ENCODE results near the gene PIH1D1.
A peak's percentile ranks its signal among the peaks of the same experiment; 100 is the strongest.

PIH1D1 gene
- 71.2 to 104 (median 93.0) reads per million in 4 experiments for total RNA-seq

GRCh38 chr19:49451430-49452181 lies at the start of gene PIH1D1:
Gene PIH1D1, minus strand, starts transcription at chr19:49451814. Its CDS starts 240 bp downstream, at chr19:49451574.
- peak; percentile 88 for DNase-seq

DNA sequence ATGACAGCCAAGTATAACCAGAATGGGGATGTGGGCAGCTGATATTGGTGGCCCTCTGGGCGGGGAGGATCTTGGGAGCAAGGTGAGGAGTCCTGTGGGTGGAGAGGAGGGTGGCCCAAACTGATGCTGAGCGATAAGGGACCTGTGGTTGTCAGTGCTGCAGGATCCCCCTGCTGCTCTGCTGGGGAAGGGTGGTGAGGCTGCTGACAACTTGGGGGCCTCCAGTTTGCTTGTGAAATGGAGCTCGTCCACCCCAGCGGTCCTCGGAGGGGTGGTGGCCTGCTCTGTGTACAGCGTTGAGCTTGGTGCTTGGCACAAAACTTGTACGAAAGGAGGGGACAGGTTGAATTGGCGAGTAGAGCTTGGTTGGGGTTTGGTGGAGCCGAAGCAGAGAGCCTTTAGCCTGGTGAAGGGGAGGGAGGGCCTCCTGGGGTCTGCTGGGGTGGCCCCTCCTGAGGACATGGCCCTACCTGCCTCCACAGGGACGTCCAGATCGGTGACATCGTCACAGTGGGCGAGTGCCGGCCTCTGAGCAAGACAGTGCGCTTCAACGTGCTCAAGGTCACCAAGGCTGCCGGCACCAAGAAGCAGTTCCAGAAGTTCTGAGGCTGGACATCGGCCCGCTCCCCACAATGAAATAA lies 47.5 kb upstream of the PIH1D1 start:
- DNase-seq, result no peak

GRCh38 chr19:49498475-49498874 lies 46.9 kb upstream of the PIH1D1 start:
- no peak for DNase-seq

- no peak for DNase-seq
Observed at GRCh38 chr19:49497789-49498103, 46.1 kb upstream of the PIH1D1 start.

DNA sequence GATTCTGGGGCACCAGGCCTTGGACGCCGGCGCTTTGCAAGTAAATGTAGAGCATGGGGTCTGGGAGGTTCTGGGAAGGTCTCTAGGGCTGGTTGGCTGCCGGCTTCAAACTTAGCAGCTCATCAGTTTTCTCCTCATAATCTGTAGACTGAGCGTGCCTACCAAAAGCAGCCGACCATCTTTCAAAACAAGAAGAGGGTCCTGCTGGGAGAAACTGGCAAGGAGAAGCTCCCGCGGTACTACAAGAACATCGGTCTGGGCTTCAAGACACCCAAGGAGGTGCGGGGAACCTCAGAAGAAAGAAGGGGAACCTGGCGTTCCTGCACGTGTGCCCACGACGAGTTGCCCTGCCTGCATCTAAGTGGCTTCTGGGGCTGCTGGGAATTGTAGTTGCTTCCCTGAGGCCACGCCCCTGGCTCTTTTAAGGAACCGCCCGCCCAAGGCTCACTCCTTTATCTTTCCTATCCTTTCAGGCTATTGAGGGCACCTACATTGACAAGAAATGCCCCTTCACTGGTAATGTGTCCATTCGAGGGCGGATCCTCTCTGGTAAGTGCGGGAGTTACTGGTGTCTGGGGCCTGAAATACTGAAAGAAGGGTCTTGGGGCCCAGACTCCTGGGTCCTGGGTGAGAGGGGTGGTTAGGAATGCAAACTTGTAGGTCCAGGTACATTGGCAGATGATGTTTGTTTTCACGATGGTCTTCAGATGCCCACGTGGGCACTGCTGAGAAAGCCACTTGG lies 45.6 kb upstream of the PIH1D1 start:
- DNase-seq, result peak; percentile 59

- DNase-seq, result no peak
Observed at GRCh38 chr19:49496574-49497008, 45.0 kb upstream of the PIH1D1 start.

GRCh38 chr19:49492573-49493405 lies 41.2 kb upstream of the PIH1D1 start:
- no peak for DNase-seq

GRCh38 chr19:49491804-49492572 lies 40.4 kb upstream of the PIH1D1 start:
- DNase-seq, result no peak

- DNase-seq, result no peak
Observed at GRCh38 chr19:49491030-49491803, 39.6 kb upstream of the PIH1D1 start.

GRCh38 chr19:49490287-49491029 lies 38.8 kb upstream of the PIH1D1 start:
- DNase-seq, result no peak

- no peak for DNase-seq
Observed at GRCh38 chr19:49489601-49490167, 38.1 kb upstream of the PIH1D1 start.

DNA sequence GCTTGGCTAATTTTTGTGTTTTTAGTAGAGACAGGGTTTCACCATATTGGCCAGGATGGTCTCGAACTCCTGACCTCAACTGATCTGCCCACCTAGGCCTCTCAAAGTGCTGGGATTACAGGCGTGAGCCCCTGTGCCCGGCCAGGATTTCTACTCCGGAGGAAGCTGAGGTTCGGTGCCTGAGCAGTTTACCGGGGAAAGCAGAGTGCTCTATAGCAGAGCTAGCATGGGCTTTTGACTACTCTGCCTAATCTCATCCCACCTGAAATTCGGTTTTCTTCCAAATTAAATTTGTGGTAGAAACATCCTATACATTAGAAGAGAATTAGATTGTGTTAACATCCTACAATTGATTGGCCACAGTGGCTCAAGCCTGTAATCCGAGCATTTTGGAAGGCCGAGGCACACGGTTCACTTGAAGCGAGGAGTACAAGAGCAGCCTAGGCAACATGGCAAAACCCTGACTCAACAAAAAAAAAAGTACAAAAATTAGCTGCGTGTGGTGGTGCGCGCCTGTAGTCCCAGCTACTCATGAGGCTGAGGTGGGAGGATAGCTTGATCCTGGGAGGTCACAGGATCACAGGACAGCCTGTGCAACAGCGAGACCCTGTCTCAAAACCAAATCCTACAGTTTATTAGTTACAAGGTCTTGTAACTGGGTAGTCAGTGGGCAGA lies 37.4 kb upstream of the PIH1D1 start:
- no peak for DNase-seq

DNA sequence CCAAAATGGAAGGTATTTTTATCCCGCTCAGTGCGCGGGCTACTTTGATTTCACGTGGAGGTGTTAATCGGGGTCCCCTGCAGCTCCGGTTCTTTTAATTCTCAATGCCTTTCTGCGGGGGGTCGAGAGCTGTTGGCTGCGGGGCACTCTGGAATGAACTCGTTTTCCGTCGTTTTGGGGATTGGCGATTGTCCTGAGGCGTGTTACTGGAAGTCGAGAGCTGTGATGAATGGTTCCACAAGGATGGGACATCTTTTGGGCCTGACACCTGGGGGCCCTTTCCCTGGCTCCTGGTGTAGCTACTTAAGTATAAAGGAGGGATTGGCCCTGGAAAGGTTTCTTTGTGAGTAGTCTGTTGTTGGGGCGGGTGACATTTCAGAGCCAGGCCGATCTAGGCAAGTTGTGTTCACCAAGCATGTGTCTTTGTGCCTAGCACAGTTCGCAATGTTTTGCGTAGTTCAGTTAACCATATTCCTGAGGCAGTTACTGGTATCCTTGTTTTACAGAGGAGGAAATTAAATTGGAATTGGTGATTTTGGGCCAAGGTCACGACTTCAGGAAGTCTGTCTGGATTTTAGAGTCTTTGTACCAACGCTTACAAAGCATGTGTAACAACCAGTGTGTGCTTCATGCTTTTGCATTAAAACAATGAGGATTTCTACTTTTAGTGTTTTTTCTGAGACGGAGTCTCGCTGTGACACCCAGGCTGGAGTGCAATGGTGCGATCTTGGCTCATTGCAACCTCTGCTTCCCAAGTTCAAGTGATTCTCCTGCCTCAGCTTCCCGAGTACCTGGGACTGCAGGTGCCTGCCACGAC lies 36.6 kb upstream of the PIH1D1 start:
- no peak for DNase-seq

- peak; percentile 99 for DNase-seq
Observed at GRCh38 chr19:49487277-49488045, 35.8 kb upstream of the PIH1D1 start, which contains the start of gene RPL13A. Gene RPL13A, plus strand, starts transcription at chr19:49487608. Its CDS starts 22 bp downstream, at chr19:49487630.

DNA sequence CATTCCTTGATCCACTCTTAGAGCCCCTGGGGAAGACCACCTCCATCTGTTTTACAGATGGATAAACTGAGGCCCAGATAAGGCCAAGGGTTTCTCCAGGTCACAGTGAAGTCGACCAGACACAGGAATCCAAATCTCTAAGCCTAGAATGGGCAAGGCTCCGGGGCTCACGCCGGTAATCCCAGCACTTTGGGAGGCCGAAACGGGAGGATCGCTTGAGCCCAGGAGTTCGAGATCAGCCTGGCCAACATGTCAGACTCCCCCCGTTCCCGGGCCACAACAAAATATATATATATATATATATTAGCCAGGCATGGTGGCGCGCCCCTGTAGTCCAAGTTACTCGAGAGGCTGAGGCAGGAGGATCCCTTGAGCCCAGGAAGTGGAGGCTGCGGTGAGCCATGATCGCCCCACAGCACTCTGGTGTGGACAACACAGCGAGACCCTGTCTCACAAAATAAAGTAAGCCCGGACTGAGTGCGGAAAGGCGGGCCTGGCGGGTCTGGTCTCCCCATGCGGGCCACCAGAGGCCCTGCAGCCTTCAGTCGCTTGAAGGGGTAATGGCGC lies 35.2 kb upstream of the PIH1D1 start:
- DNase-seq, result no peak

DNA sequence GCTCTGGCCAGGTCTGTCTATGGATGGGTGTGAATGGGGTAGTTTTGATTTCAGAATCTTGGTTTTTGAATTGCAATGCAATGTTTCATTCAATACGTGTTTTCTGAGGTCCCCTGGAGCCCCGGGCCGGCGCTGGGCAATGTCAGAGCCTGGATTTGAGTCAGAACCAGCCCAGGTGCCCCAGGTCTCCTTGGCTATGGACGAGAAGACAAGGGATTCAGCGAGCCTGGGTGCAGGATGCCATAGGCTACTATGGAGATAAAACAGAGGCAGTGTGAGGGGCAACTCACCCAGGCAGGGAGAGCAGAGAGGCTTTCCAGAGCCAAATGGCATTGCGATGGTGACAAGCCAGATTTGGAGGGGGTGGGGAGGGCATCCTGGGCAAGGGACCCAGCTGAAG lies 34.6 kb upstream of the PIH1D1 start:
- no peak for DNase-seq

- DNase-seq, result no peak
Observed at GRCh38 chr19:49481020-49481683, 29.5 kb upstream of the PIH1D1 start.

Measured in effector CD8-positive, alpha-beta T cell (primary cell).